HG03060 (cell line): ENCODE results near the gene UPK3A.
"Not testable (repeated sequence)": the region's sequence is repeated elsewhere in the genome, so short reads cannot be mapped to it uniquely, and the experiment has no call there.

Source experiments
- ATAC-seq: cut with Tn5 transposase; IDR thresholded peaks from one replicate; pipeline ENCODE4 v1.9.1; 2021; ENCODE audit warnings: low read depth, moderate number of reproducible peaks; ENCODE audit not compliant: unreplicated experiment

Gene UPK3A

GRCh38 chr22:45254789-45255278 lies 29.9 kb upstream of the UPK3A start:
- ATAC-seq: peak; percentile 63

GRCh38 chr22:45257941-45258340 lies 26.8 kb upstream of the UPK3A start:
- ATAC-seq: not testable (repeated sequence)

GRCh38 chr22:45259754-45260394 lies 24.9 kb upstream of the UPK3A start:
- ATAC-seq: no peak

- not testable (repeated sequence) for ATAC-seq
Observed at GRCh38 chr22:45260395-45260759, 24.4 kb upstream of the UPK3A start.

- no peak for ATAC-seq
Observed at GRCh38 chr22:45261407-45262088, 23.2 kb upstream of the UPK3A start.

GRCh38 chr22:45262195-45262930 lies 22.4 kb upstream of the UPK3A start:
- no peak for ATAC-seq

- ATAC-seq: no peak
Observed at GRCh38 chr22:45262931-45263462, 21.8 kb upstream of the UPK3A start.

- ATAC-seq: peak; percentile 41
Observed at GRCh38 chr22:45263463-45264269, 21.1 kb upstream of the UPK3A start.

GRCh38 chr22:45265535-45265934 lies 19.2 kb upstream of the UPK3A start:
- ATAC-seq: no peak

- no peak for ATAC-seq
Observed at GRCh38 chr22:45268167-45268957, 16.4 kb upstream of the UPK3A start.

- ATAC-seq: no peak
Observed at GRCh38 chr22:45268958-45269844, 15.5 kb upstream of the UPK3A start.

- no peak for ATAC-seq
Observed at GRCh38 chr22:45270095-45271020, 14.4 kb upstream of the UPK3A start.

- ATAC-seq: no peak
Observed at GRCh38 chr22:45271667-45272201, 13.0 kb upstream of the UPK3A start.

GRCh38 chr22:45272498-45272897 lies 12.3 kb upstream of the UPK3A start:
- ATAC-seq: no peak

- ATAC-seq: no peak
Observed at GRCh38 chr22:45273452-45274075, 11.2 kb upstream of the UPK3A start.

- ATAC-seq: no peak
Observed at GRCh38 chr22:45276507-45277105, 8.1 kb upstream of the UPK3A start.
